ENCODE measurements around the gene MBTPS1. TPM values are rescaled to one million over a fixed set of nuclear protein-coding genes. Genes with fewer than 3 reads are reported as not detected.

MBTPS1 gene
- total and polyA plus RNA-seq, 10 of the 15 experiments (the other 5 are each of a cell fraction or from before 2014, with no cell fraction given): 1.3 to 43.9 (median 35.2) TPM

- no peak for TF ChIP-seq ATF3 (IDR thresholded peaks at IDR 0.05; ENCODE audit: borderline replicate concordance, extremely low read depth, low read depth, low read length)
- no peak for TF ChIP-seq ZBTB40 (IDR thresholded peaks at IDR 0.05; ENCODE audit: borderline replicate concordance)
Measured at GRCh38 chr16:84150926-84151325, 34.2 kb upstream of the MBTPS1 start (continued).

- H3K9me3 ChIP-seq (replicated peaks; ENCODE audit: control insufficient read depth, insufficient read depth, low read length): no peaks in the 10 kb centered on the region
- under 1% methylated on average over 57 of the region's 89 CpGs for WGBS (ENCODE audit: insufficient coverage, insufficient replicate concordance, low lambda C conversion rate, missing lambda C conversion rate)
- TF ChIP-seq HDAC2 (IDR thresholded peaks at IDR 0.05) (no peak), NFIC (IDR thresholded peaks at IDR 0.05; ENCODE audit: low read depth, low read length) (no peak), BMI1 (IDR thresholded peaks at IDR 0.05; ENCODE audit: borderline replicate concordance) (peak; percentile 91; the same call in 1 of the 2 replicates), POLR2AphosphoS2 (IDR thresholded peaks at IDR 0.05; ENCODE audit: low read depth, low read length) (0 out of 2 replicates have a peak, but pooled peaks have one; percentile 30), TAF1 (IDR thresholded peaks at IDR 0.05; ENCODE audit: borderline replicate concordance, low read depth, low read length) (no peak), NFYB (IDR thresholded peaks at IDR 0.05; ENCODE audit: insufficient read depth, low read depth, low read length) (no peak), SREBF1 (IDR thresholded peaks at IDR 0.05; ENCODE audit: low read length) (no peak), BCL3 (IDR thresholded peaks at IDR 0.05; ENCODE audit: borderline replicate concordance, insufficient read depth, low read depth, low read length, poor library complexity, severe bottlenecking) (no peak), RUNX3 (IDR thresholded peaks at IDR 0.05; ENCODE audit: low read length) (no peak), ATF3 (IDR thresholded peaks at IDR 0.05; ENCODE audit: borderline replicate concordance, extremely low read depth, low read depth, low read length) (peak; percentile 90), NR2F1 (conservative IDR thresholded peaks at IDR 0.05) (peak; percentile 70)
Measured at GRCh38 chr16:84144859-84145639, 28.3 kb upstream of the MBTPS1 start, which contains the start of the genes DNAAF1 and HSDL1. Gene DNAAF1 (plus strand): TSS chr16:84145308. CDS start chr16:84145441, 133 bp downstream. Gene HSDL1 (minus strand): TSS chr16:84145177. CDS start chr16:84131321, 13,856 bp downstream.

More at GRCh38 chr16:84144859-84145639, 28.3 kb upstream of the MBTPS1 start, which contains the start of the genes DNAAF1 and HSDL1:
- intact Hi-C loops (cut with micrococcal nuclease; ENCODE audit: unreplicated experiment): loop anchor here (2.0 kb wide), 1 partner anchor 28 kb away; the partner anchor contains the start of gene MBTPS1
- Histone ChIP-seq H3K4me3 (peak within 1 kb of the TSS; percentile 91), H3K4me1 (ENCODE audit: control insufficient read depth, insufficient read depth, low read length) (no peaks in the 10 kb centered on the region), H2AFZ (ENCODE audit: control insufficient read depth, low read depth, low read length) (peak within 1 kb of the TSS; percentile 81), H3K36me3 (ENCODE audit: control insufficient read depth in 2 of 2, insufficient read depth in 2 of 2, low read length in 1 of 2) (no peaks in the 10 kb centered on the region), H3K27me3 (replicated peaks in 1 of 2; ENCODE audit: control insufficient read depth in 2 of 2, insufficient read depth in 2 of 2, low read length in 1 of 2) (no peaks in the 10 kb centered on the region), H3K4me2 (ENCODE audit: control insufficient read depth, insufficient read depth) (peak within 1 kb of the TSS; percentile 97), H4K20me1 (ENCODE audit: control insufficient read depth, insufficient read depth) (no peaks in the 10 kb centered on the region), H3K79me2 (ENCODE audit: control insufficient read depth, insufficient read depth, low read length) (peaks cover 1% of the 10 kb centered on the region), H3K27ac (ENCODE audit: control insufficient read depth, insufficient read depth) (no peak within 1 kb of the TSS), H3K9ac (ENCODE audit: control insufficient read depth, insufficient read depth, low read length) (peak within 1 kb of the TSS; percentile 56)
- POLR2A ChIA-PET: no interaction called here
- BruUV-seq (replicated peaks): no TSS peak
- RAD21 ChIA-PET (ENCODE audit: unreplicated experiment): no interaction called here
- peak; percentile 32 for DNase-seq (ENCODE audit: low read depth, low spot score)
- in situ Hi-C loops (cut with MboI): loop anchor here (5.0 kb wide), 1 partner anchor 58 kb away; no protein-coding TSS in a partner anchor
- CTCF ChIA-PET: interaction anchor here (0.6 to 2.4 kb wide), 5 partner anchors 12 to 553 kb away, joined by 3 to 8 read pairs (median 3); partner anchors contain the start of genes MBTPS1 and TAF1C
- SMC1A ChIA-PET (ENCODE audit: uncharacterized antibody, unreplicated experiment): interaction anchor here (0.7 kb wide), 2 partner anchors 12 to 42 kb away, joined by 3 read pairs; partner anchors contain the start of gene TAF1C
- peak; percentile 52 for FAIRE-seq
- ATAC-seq: peak; percentile 94

Data from GM12878 (cell line).